ENCODE measurements around the gene PEX7.
"Not testable (repeated sequence)": the region's sequence is repeated elsewhere in the genome, so short reads cannot be mapped to it uniquely, and the experiment has no call there.

PEX7 gene

GRCh38 chr6:136895901-136896300 is 73.5 kb downstream of the PEX7 start:
- in situ Hi-C loops (cut with HindIII; ENCODE audit: low sequenced_read_pairs) = no loop called here

DNA sequence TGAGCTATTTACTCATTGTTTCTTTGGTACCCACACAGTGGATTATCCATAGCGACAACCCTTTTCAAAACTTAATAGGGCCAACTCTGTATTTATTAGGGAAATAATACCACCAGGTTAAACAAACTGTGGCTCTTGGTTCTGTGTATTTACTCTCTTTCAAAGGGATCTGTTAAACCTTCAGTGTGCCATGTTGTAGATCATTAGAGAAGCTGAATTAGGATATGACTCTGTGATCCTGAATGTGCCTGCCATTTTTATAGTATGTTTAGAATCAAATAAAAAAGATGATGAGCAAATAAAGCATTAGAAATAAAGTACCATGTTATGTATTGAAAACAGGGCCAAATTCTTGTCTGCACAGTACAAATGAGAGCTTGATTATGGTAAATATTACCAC is 74.7 kb downstream of the PEX7 start:
- in situ Hi-C loops (cut with HindIII; ENCODE audit: low sequenced_read_pairs) = no loop called here

DNA sequence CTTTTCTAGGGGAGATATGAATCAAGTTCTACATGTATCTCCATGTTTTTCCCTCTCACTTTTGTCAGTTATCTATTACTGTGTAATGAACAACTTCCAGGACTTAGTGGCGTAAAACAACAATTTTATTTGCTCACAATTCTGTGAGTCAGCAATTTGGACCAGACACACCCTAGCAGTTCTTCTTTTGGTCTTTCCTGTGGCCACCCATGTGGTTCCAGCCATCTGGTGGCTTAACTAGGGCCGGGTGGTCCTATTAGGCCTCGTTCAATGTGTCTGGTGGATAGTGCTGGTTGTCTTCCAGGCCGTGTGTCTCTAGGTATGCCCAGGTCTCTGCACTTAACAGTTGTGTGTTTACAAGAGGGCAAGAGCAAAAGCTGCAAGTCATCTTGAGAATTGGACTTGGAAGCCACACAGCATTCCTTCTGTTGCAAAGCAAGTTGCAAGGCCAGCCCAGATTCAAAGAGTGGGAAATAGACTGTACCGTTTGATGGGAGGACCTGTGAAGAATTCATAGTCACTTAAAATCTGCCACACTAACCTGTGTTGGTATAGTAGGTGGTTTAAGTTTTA is 78.9 kb downstream of the PEX7 start:
- in situ Hi-C loops (cut with HindIII; ENCODE audit: low sequenced_read_pairs) = no loop called here

GRCh38 chr6:136904477-136904876 is 82.1 kb downstream of the PEX7 start:
- in situ Hi-C loops (cut with HindIII; ENCODE audit: low sequenced_read_pairs) = not testable (repeated sequence)

DNA sequence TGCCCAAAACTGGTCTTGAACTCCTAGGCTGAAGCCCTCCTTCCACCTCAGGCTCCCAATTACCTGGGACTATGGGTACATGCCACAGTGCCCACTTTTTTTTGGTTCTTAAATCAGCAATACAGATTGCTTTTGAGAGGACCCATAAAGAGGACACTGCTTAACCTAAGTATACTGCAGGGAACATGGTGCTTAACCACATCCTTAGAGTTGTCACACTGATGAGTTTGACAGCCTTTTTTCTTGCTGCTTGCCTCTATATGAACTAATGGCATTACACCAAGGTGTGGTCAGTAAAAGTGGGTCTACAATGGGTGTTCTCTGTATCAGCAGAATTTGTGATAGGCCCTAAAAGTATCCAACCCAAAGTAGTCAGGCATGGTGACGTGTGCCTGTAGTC is 92.6 kb downstream of the PEX7 start:
- in situ Hi-C loops (cut with HindIII; ENCODE audit: low sequenced_read_pairs) = no loop called here

- in situ Hi-C loops (cut with HindIII; ENCODE audit: low sequenced_read_pairs) = no loop called here
Observed at GRCh38 chr6:136918706-136919105, 96.3 kb downstream of the PEX7 start.

DNA sequence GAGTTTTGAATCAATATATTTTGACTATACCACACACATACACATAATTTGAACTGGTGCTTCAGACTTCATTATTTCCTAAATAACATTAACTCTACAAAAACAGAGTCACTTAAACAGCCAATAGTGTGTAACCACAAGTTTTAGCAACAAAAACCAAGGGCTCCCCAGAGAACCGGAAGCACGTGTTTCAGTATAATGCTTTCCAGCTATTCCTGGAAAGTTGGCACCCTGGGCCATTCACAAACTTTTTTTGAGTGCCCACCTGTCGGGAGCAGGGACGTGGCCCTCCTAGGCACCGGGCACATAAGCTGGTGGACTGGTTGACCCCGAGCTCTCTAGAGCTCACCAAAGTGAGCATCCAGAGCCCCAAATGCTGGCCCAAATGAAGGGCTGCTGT is 97.8 kb downstream of the PEX7 start:
- in situ Hi-C loops (cut with HindIII; ENCODE audit: low sequenced_read_pairs) = no loop called here

DNA sequence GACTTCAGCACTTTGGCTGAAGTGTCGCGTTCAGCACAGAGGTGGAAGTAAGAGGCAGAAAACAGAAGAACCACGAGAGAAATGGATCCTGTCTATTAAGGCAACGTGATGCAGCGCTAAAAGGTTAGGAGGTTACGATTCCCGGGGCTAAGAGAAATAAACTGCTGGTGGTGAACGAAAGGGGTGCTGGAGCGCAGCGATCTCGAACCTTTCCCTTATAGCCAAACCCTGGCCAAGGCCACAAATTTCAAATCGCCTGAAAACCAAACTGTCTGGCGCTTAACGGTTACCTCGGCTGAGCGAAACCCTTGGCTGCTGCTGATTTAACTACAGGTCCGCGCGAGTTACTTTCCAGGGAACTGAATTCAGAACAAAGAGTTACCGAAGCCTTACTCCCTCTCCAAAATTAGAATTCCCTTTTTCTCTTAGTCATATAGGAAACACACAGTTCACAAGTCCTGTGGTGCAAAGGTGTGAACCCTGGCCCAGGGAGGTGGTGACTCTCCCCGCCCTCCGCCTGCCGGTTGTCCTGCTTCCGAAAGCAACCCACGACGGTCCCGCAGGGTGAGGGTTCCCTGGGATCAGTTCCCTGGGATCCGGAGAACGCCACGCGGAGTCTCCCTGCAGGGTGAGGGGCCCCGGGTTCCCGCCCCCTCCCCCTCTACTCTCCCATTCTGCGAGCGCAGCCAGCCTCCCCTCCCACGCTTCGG is 98.4 kb downstream of the PEX7 start:
- in situ Hi-C loops (cut with HindIII; ENCODE audit: low sequenced_read_pairs) = no loop called here

DNA sequence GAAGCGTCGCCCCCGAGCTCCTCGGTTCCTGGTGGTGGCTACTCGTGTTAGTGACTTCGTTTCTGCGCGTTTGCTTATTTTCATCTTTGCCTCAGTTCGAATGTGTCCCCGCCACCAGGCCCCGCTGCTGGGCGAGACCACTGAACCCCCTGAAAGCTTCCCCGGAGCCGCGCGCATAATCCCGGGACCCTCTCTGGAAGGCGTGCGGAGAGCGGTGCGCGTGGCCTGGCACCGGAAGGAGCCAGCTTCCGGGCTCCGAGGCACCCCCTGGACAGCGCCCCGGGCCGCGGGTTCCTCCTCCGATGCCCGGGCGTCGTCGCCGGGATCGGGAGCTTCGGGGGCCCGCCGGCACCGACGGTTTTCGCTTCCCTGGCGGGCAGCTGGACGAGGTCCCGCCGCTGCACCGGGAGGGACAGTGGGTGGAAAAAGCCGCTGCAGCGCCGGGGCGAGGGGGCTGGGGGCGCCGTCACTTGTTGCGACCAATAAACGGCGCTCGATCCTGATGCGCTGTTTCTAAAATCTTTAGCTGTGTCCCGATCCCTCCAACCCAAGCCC is 99.1 kb downstream of the PEX7 start:
- in situ Hi-C loops (cut with HindIII; ENCODE audit: low sequenced_read_pairs) = no loop called here

DNA sequence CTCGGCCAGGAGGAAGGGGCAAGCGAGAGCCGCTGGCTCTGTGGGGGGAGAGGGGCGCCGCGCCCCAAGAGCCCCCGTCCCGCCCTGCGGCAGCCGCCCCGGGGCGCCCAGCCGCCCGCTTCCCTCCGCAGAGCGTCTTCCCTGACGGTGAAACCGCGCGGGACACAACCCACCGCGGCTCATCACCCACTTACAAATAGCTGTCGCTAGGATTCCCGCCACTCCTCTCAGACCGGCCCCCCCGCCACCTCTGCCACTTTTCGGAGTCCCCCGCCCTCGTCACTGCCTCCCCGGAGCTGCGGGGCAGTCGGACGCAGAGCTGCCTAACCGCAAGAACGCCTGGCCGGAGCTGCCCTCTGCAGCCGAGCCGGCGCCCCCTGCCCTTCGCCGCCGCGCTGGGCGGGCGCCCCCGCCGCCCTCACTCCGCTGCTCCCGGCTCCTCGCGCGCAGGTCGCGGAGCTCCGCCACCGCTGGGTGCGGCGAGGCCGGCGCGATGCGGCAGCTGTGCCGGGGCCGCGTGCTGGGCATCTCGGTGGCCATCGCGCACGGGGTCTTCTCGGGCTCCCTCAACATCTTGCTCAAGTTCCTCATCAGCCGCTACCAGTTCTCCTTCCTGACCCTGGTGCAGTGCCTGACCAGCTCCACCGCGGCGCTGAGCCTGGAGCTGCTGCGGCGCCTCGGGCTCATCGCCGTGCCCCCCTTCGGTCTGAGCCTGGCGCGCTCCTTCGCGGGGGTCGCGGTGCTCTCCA is 99.7 kb downstream of the PEX7 start, which contains the start of gene SLC35D3:
Gene SLC35D3, plus strand, starts transcription at position 366 of the 749 bp plus-strand sequence. Its CDS starts 128 bp downstream, at position 494.
- in situ Hi-C loops (cut with HindIII; ENCODE audit: low sequenced_read_pairs) = no loop called here

- in situ Hi-C loops (cut with HindIII; ENCODE audit: low sequenced_read_pairs) = no loop called here
Observed at GRCh38 chr6:136922685-136923006, 100.3 kb downstream of the PEX7 start.

- in situ Hi-C loops (cut with HindIII; ENCODE audit: low sequenced_read_pairs) = no loop called here
Observed at GRCh38 chr6:136923116-136923953, 100.9 kb downstream of the PEX7 start.

DNA sequence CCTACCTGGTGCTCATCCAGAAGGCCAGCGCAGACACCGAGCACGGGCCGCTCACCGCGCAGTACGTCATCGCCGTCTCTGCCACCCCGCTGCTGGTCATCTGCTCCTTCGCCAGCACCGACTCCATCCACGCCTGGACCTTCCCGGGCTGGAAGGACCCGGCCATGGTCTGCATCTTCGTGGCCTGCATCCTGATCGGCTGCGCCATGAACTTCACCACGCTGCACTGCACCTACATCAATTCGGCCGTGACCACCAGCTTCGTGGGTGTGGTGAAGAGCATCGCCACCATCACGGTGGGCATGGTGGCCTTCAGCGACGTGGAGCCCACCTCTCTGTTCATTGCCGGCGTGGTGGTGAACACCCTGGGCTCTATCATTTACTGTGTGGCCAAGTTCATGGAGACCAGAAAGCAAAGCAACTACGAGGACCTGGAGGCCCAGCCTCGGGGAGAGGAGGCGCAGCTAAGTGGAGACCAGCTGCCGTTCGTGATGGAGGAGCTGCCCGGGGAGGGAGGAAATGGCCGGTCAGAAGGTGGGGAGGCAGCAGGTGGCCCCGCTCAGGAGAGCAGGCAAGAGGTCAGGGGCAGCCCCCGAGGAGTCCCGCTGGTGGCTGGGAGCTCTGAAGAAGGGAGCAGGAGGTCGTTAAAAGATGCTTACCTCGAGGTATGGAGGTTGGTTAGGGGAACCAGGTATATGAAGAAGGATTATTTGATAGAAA is 101.7 kb downstream of the PEX7 start:
- in situ Hi-C loops (cut with HindIII; ENCODE audit: low sequenced_read_pairs) = no loop called here

- in situ Hi-C loops (cut with HindIII; ENCODE audit: low sequenced_read_pairs) = no loop called here
Observed at GRCh38 chr6:136926383-136926782, 104.0 kb downstream of the PEX7 start.

GRCh38 chr6:136927292-136927691 is 104.9 kb downstream of the PEX7 start:
- in situ Hi-C loops (cut with HindIII; ENCODE audit: low sequenced_read_pairs) = no loop called here

DNA sequence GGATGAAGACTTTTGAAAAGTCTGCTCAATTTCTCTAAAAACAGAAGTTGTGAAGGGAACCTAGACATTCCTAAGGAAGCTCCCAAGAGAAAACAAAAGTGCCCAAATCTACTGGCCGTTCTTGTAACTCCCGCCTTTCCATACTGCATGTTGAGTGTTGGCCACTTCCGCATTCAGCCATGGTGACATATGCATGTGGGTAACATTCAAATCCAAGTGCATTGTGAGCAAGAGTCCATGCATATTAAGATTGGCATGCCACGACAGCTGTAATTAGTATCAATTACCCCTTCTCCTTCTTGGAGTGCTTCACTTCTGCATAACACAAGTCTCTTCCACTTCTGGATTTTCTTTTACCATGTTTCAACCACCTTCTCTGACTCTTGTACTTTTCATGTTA is 108.1 kb downstream of the PEX7 start:
- in situ Hi-C loops (cut with HindIII; ENCODE audit: low sequenced_read_pairs) = no loop called here

- in situ Hi-C loops (cut with HindIII; ENCODE audit: low sequenced_read_pairs) = no loop called here
Observed at GRCh38 chr6:136932599-136932998, 110.2 kb downstream of the PEX7 start.

GRCh38 chr6:136945072-136945471 is 122.7 kb downstream of the PEX7 start:
- in situ Hi-C loops (cut with HindIII; ENCODE audit: low sequenced_read_pairs) = no loop called here

GRCh38 chr6:136945711-136946121 is 123.3 kb downstream of the PEX7 start:
- in situ Hi-C loops (cut with HindIII; ENCODE audit: low sequenced_read_pairs) = no loop called here

DNA sequence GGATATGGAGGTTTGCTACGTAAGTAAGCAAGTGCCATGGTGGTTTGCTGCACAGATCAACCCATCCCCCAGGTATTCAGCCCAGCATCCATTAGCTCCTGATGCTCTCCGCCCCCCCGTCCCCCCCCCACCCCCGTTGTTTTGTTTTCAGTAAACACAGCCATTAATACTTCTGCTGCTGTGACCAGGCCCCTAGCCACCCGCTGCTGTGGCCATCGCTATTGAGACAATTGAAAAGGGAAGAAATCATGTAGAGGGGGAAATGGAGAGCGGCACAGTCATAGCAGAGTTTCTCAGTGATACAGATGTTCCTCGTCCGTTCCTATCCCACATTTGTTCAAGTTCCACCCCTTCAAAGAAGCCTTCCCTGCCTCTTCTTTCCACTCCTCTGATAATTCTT is 124.6 kb downstream of the PEX7 start:
- in situ Hi-C loops (cut with HindIII; ENCODE audit: low sequenced_read_pairs) = no loop called here

Data from endothelial cell of hepatic sinusoid (primary cell).